ENCODE results near the gene DNAJB7.
"Not testable (repeated sequence)": the region's sequence is repeated elsewhere in the genome, so short reads cannot be mapped to it uniquely, and the experiment has no call there.

Gene DNAJB7

GRCh38 chr22:40855071-40855978, 6.6 kb downstream of the DNAJB7 start:
- TF ChIP-seq CTCF (IDR thresholded peaks at IDR 0.05; ENCODE audit: low read depth, low read length), result no peak
- no peak for TF ChIP-seq MYC (IDR thresholded peaks at IDR 0.05; ENCODE audit: low read depth, low read length)
- DNase-seq (ENCODE audit: low read depth), result peak; percentile 60

GRCh38 chr22:40853961-40854360, 8.0 kb downstream of the DNAJB7 start:
- peak overlapping the region; percentile 79 for H3K4me3 ChIP-seq (ENCODE audit: low read depth, low read length)
- TF ChIP-seq CTCF (IDR thresholded peaks at IDR 0.05; ENCODE audit: low read depth, low read length) (no peak), MYC (IDR thresholded peaks at IDR 0.05; ENCODE audit: low read depth, low read length) (no peak), MAX (IDR thresholded peaks at IDR 0.05; ENCODE audit: low read depth, low read length) (no peak), POLR2A (IDR thresholded peaks at IDR 0.05; ENCODE audit: extremely low read depth, insufficient read length) (no peak)
- DNase-seq (ENCODE audit: low read depth), result peak; percentile 23

More at GRCh38 chr22:40855071-40855978, 6.6 kb downstream of the DNAJB7 start:
- H3K4me3 ChIP-seq (ENCODE audit: low read depth, low read length), result peak overlapping the region; percentile 79

GRCh38 chr22:40853333-40853732, 8.6 kb downstream of the DNAJB7 start:
- no peak for DNase-seq (ENCODE audit: low read depth)
- no peak for TF ChIP-seq MYC (IDR thresholded peaks at IDR 0.05; ENCODE audit: low read depth, low read length)
- no peak for TF ChIP-seq MAX (IDR thresholded peaks at IDR 0.05; ENCODE audit: low read depth, low read length)
- no peak for TF ChIP-seq CTCF (IDR thresholded peaks at IDR 0.05; ENCODE audit: low read depth, low read length)
- no peak for TF ChIP-seq POLR2A (IDR thresholded peaks at IDR 0.05; ENCODE audit: extremely low read depth, insufficient read length)
- peak overlapping the region; percentile 79 for H3K4me3 ChIP-seq (ENCODE audit: low read depth, low read length)

- not testable (repeated sequence) for H3K4me3 ChIP-seq (ENCODE audit: low read depth, low read length); DNase-seq (ENCODE audit: low read depth)
Measured at GRCh38 chr22:40845816-40846215, 16.1 kb downstream of the DNAJB7 start.

GRCh38 chr22:40844951-40845350, 17.0 kb downstream of the DNAJB7 start:
- no peak for TF ChIP-seq MYC (IDR thresholded peaks at IDR 0.05; ENCODE audit: low read depth, low read length)
- TF ChIP-seq MAX (IDR thresholded peaks at IDR 0.05; ENCODE audit: low read depth, low read length), result no peak
- TF ChIP-seq CTCF (IDR thresholded peaks at IDR 0.05; ENCODE audit: low read depth, low read length), result no peak
- no peak for TF ChIP-seq POLR2A (IDR thresholded peaks at IDR 0.05; ENCODE audit: extremely low read depth, insufficient read length)
- no peak for DNase-seq (ENCODE audit: low read depth)
- no peak overlapping the region for H3K4me3 ChIP-seq (ENCODE audit: low read depth, low read length)

GRCh38 chr22:40838486-40838885, 23.4 kb downstream of the DNAJB7 start:
- TF ChIP-seq CTCF (IDR thresholded peaks at IDR 0.05; ENCODE audit: low read depth, low read length) (no peak), POLR2A (IDR thresholded peaks at IDR 0.05; ENCODE audit: extremely low read depth, insufficient read length) (no peak), MYC (IDR thresholded peaks at IDR 0.05; ENCODE audit: low read depth, low read length) (no peak), MAX (IDR thresholded peaks at IDR 0.05; ENCODE audit: low read depth, low read length) (no peak)
- no peak overlapping the region for H3K4me3 ChIP-seq (ENCODE audit: low read depth, low read length)
- no peak for DNase-seq (ENCODE audit: low read depth)

Measured in NB4 (cell line).